Astrocyte (in vitro differentiated cells and primary cell): ENCODE results near the gene LRRC8D. TPM values are rescaled to one million over a fixed set of nuclear protein-coding genes. Genes with fewer than 3 reads are reported as not detected.

ENCODE experiments used
- DNase-seq: peaks from one replicate; pipeline ENCODE4 v3.0.0-alpha.2; 2010; ENCODE audit warnings: low read depth
- FAIRE-seq: peaks from 2 replicates; lab custom pipeline; 2011; peaks lifted over from hg19 to GRCh38; lab: Jason Lieb, UNC
- H2AFZ ChIP-seq: 2 replicates; pipeline ENCODE4 v1.6.0; 2012; ENCODE audit warnings: low read depth, low read length, inconsistent platforms
- H3K27ac ChIP-seq: 2 replicates; pipeline ENCODE4 v1.5.1; 2011; ENCODE audit warnings: low read depth, low read length, inconsistent platforms
- H3K27me3 ChIP-seq: 2 replicates; pipeline ENCODE4 v1.6.0; 2011; ENCODE audit warnings: low read length, inconsistent platforms; ENCODE audit not compliant: insufficient read depth
- H3K36me3 ChIP-seq: 2 replicates; pipeline ENCODE4 v1.5.1; 2011; ENCODE audit warnings: low read length, inconsistent platforms; ENCODE audit not compliant: insufficient read depth
- H3K4me1 ChIP-seq: 2 replicates; pipeline ENCODE4 v1.5.1; 2011; ENCODE audit warnings: low read length, inconsistent platforms; ENCODE audit not compliant: insufficient read depth
- H3K4me2 ChIP-seq: 2 replicates; pipeline ENCODE4 v1.6.0; 2012; ENCODE audit warnings: low read length, inconsistent platforms
- H3K4me3 ChIP-seq: 2 replicates; pipeline ENCODE4 v1.5.1; 2011; ENCODE audit warnings: low read depth, mild to moderate bottlenecking, low read length, inconsistent platforms; ENCODE audit not compliant: insufficient read depth
- H3K79me2 ChIP-seq: 2 replicates; pipeline ENCODE4 v1.6.0; 2012; ENCODE audit warnings: mild to moderate bottlenecking, low read length, inconsistent platforms; ENCODE audit not compliant: insufficient read depth
- H3K9ac ChIP-seq: 2 replicates; pipeline ENCODE4 v1.6.0; 2012; ENCODE audit warnings: mild to moderate bottlenecking, low read length, inconsistent platforms
- H3K9me3 ChIP-seq: 2 replicates; pipeline ENCODE4 v1.5.1; 2012; ENCODE audit warnings: low read depth, mild to moderate bottlenecking, low read length, inconsistent platforms; ENCODE audit not compliant: insufficient read depth
- H4K20me1 ChIP-seq: 2 replicates; pipeline ENCODE4 v1.6.0; 2012; ENCODE audit warnings: low read length, inconsistent platforms; ENCODE audit not compliant: insufficient read depth
- H3K27ac Mint-ChIP-seq: one replicate; pipeline ENCODE4 v1.8.0; 2021; ENCODE audit warnings: mild to moderate bottlenecking, mixed read lengths; ENCODE audit not compliant: unreplicated experiment
- H3K27me3 Mint-ChIP-seq: one replicate; pipeline ENCODE4 v1.8.0; 2021; ENCODE audit warnings: low read depth, mixed read lengths; ENCODE audit not compliant: unreplicated experiment
- H3K36me3 Mint-ChIP-seq: one replicate; pipeline ENCODE4 v1.8.0; 2021; ENCODE audit warnings: low read depth, mixed read lengths; ENCODE audit not compliant: unreplicated experiment
- H3K4me1 Mint-ChIP-seq: one replicate; pipeline ENCODE4 v1.8.0; 2021; ENCODE audit warnings: low read depth, mixed read lengths; ENCODE audit not compliant: unreplicated experiment
- H3K4me3 Mint-ChIP-seq: one replicate; pipeline ENCODE4 v1.8.0; 2021; ENCODE audit warnings: mild to moderate bottlenecking, moderate library complexity, mixed read lengths; ENCODE audit not compliant: unreplicated experiment
- H3K9me3 Mint-ChIP-seq: one replicate; pipeline ENCODE4 v1.8.0; 2021; ENCODE audit warnings: mild to moderate bottlenecking, mixed read lengths; ENCODE audit not compliant: unreplicated experiment
- CTCF ChIP-seq: IDR thresholded peaks from 2 replicates; pipeline ENCODE4 v1.5.1; 2011; ENCODE audit warnings: low read depth, mild to moderate bottlenecking, inconsistent platforms, low read length, moderate library complexity; ENCODE audit not compliant: insufficient read depth
- EZH2 ChIP-seq: IDR thresholded peaks from 2 replicates; pipeline ENCODE4 v1.6.1; 2012; ENCODE audit warnings: mild to moderate bottlenecking, low read length, inconsistent platforms; ENCODE audit not compliant: insufficient read depth
- total RNA-seq: library from RNA; stranded (reverse); gene quantifications from 2 replicates; pipeline ENCODE4 v1.2.1, GENCODE V29; 2021

Gene LRRC8D
- total RNA-seq, 1 donor from 2014 or later: 36.9 TPM

- Histone ChIP-seq H3K4me3 (no peak overlapping the region), H3K79me2 (no peaks in the 10 kb centered on the region), H3K9ac (no peak overlapping the region), H3K4me1 (peaks cover 7% of the 10 kb centered on the region), H4K20me1 (no peaks in the 10 kb centered on the region), H3K27me3 (peaks cover 4% of the 10 kb centered on the region), H3K9me3 (no peaks in the 10 kb centered on the region), H3K36me3 (no peaks in the 10 kb centered on the region), H3K4me2 (no peak overlapping the region), H3K27ac (no peak overlapping the region), H2AFZ (no peak overlapping the region)
- Mint-ChIP-seq H3K27ac (peak overlapping the region; percentile 60), H3K9me3 (no peaks in the 10 kb centered on the region), H3K4me1 (peaks cover 19% of the 10 kb centered on the region), H3K4me3 (peak overlapping the region; percentile 27), H3K27me3 (no peaks in the 10 kb centered on the region), H3K36me3 (peaks cover 2% of the 10 kb centered on the region)
- no peak for DNase-seq
- FAIRE-seq: no peak
- TF ChIP-seq EZH2 (no peak), CTCF (no peak)
Measured at GRCh38 chr1:89823679-89824292, 3.0 kb downstream of the LRRC8D start.

- no peaks in the 10 kb centered on the region for H4K20me1 ChIP-seq
- FAIRE-seq: no peak
- H3K27me3 ChIP-seq: no peaks in the 10 kb centered on the region
- peaks cover 3% of the 10 kb centered on the region for H3K4me1 ChIP-seq
- DNase-seq: no peak
- H3K27me3 Mint-ChIP-seq: no peaks in the 10 kb centered on the region
- H3K9me3 ChIP-seq: no peaks in the 10 kb centered on the region
- no peak overlapping the region for H3K9ac ChIP-seq
- H3K4me3 ChIP-seq: no peak overlapping the region
- no peak overlapping the region for H3K27ac Mint-ChIP-seq
- no peaks in the 10 kb centered on the region for H3K36me3 ChIP-seq
- no peak overlapping the region for H3K27ac ChIP-seq
- peaks cover 24% of the 10 kb centered on the region for H3K4me1 Mint-ChIP-seq
- H3K4me3 Mint-ChIP-seq: no peak overlapping the region
- H2AFZ ChIP-seq: no peak overlapping the region
- no peak overlapping the region for H3K4me2 ChIP-seq
- TF ChIP-seq CTCF: no peak
- H3K79me2 ChIP-seq: no peaks in the 10 kb centered on the region
- peaks cover 2% of the 10 kb centered on the region for H3K36me3 Mint-ChIP-seq
- no peaks in the 10 kb centered on the region for H3K9me3 Mint-ChIP-seq
Measured at GRCh38 chr1:89826594-89826993, 5.8 kb downstream of the LRRC8D start.

- Histone ChIP-seq H3K27me3 (no peaks in the 10 kb centered on the region), H3K36me3 (no peaks in the 10 kb centered on the region), H3K4me2 (no peak overlapping the region), H3K9ac (no peak overlapping the region), H3K27ac (no peak overlapping the region), H4K20me1 (no peaks in the 10 kb centered on the region), H2AFZ (no peak overlapping the region), H3K4me3 (no peak overlapping the region), H3K79me2 (no peaks in the 10 kb centered on the region), H3K9me3 (no peaks in the 10 kb centered on the region), H3K4me1 (no peaks in the 10 kb centered on the region)
- peaks cover 2% of the 10 kb centered on the region for H3K36me3 Mint-ChIP-seq
- FAIRE-seq: no peak
- peaks cover 28% of the 10 kb centered on the region for H3K4me1 Mint-ChIP-seq
- no peaks in the 10 kb centered on the region for H3K27me3 Mint-ChIP-seq
- TF ChIP-seq EZH2 (no peak), CTCF (no peak)
- H3K27ac Mint-ChIP-seq: no peak overlapping the region
- H3K4me3 Mint-ChIP-seq: no peak overlapping the region
- no peaks in the 10 kb centered on the region for H3K9me3 Mint-ChIP-seq
- DNase-seq: no peak
Measured at GRCh38 chr1:89827330-89827729, 6.5 kb downstream of the LRRC8D start.
